Measurements from ENCODE around the gene LRRC36. TPM values are rescaled to one million over a fixed set of nuclear protein-coding genes. Genes with fewer than 3 reads are reported as not detected.

LRRC36 gene
- polyA plus RNA-seq, 3 donors, result 0.65 to 3.2 (median 1.8) TPM

DNA sequence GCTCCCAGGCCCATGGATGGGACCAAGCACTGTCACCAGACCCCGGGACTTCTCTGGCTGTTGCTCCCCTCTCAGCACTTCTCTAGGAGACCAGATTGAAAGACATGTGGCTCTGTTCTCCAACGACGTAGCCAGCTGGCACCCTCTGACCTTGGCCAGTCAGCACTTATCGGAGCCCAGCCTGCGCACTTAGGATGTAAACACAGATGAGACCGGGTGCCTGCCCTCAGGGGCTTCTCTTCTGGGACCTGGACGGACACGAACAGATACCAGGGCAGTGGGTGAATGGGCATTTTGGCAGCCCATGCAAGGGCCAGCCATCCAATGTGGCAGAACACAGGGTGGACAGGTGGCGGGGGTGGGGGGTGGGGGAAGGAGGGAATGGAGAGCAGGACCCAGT lies 83.0 kb downstream of the LRRC36 start:
- H3K9me3 ChIP-seq (replicated peaks in 1 of 2; ENCODE audit: control insufficient read depth in 1 of 2, insufficient read depth in 1 of 2, low read length in 2 of 2), result no peaks in the 10 kb centered on the region
- no peak overlapping the region for H3K4me2 ChIP-seq (replicated peaks; ENCODE audit: extremely low read depth, low read length, poor library complexity, severe bottlenecking)
- Mint-ChIP-seq H3K4me3 (no peak overlapping the region), H3K9me3 (no peaks in the 10 kb centered on the region), H3K36me3 (no peaks in the 10 kb centered on the region), H3K27ac (no peak overlapping the region), H3K27me3 (ENCODE audit: low read depth in 3 of 3) (peaks cover 2 to 7% (median 2%) of the 10 kb centered on the region in 3 donors), H3K4me1 (peaks cover 13% of the 10 kb centered on the region)
- intact Hi-C loops (cut with micrococcal nuclease), result loop anchor here in 1 of 2 donors (10.0 kb wide), 1 partner anchor 55 kb away; no protein-coding TSS in a partner anchor
- H3K79me2 ChIP-seq (ENCODE audit: insufficient read depth, low read length), result no peaks in the 10 kb centered on the region
- DNase-seq, result no peak
- no peak overlapping the region for H3K9ac ChIP-seq (ENCODE audit: insufficient read depth, low read length, poor library complexity, severe bottlenecking)
- H3K4me1 ChIP-seq (ENCODE audit: control insufficient read depth in 1 of 2, insufficient read depth in 2 of 2, low read length in 2 of 2), result peaks cover 10 to 12% of the 10 kb centered on the region in 2 donors
- H3K27ac ChIP-seq (ENCODE audit: low read depth in 1 of 2, low read length in 2 of 2), result no peak overlapping the region
- H3K27me3 ChIP-seq (ENCODE audit: control insufficient read depth in 2 of 2, insufficient read depth in 2 of 2, low read length in 2 of 2), result no peaks in the 10 kb centered on the region
- H3K4me3 ChIP-seq (replicated peaks in 1 of 3; ENCODE audit: low read depth in 2 of 3, low read length in 3 of 3), result no peak overlapping the region
- H2AFZ ChIP-seq (ENCODE audit: insufficient read depth, low read depth, low read length, poor library complexity, severe bottlenecking), result no peak overlapping the region
- H4K20me1 ChIP-seq (ENCODE audit: insufficient read depth, low read length), result no peaks in the 10 kb centered on the region
- no peaks in the 10 kb centered on the region for H3K36me3 ChIP-seq (replicated peaks in 1 of 2; ENCODE audit: control insufficient read depth in 1 of 2, insufficient read depth in 2 of 2, low read length in 2 of 2)
- WGBS (ENCODE audit: insufficient coverage), result 90% methylated on average over 8 of the region's 9 CpGs
- TF ChIP-seq, protein P1, sequence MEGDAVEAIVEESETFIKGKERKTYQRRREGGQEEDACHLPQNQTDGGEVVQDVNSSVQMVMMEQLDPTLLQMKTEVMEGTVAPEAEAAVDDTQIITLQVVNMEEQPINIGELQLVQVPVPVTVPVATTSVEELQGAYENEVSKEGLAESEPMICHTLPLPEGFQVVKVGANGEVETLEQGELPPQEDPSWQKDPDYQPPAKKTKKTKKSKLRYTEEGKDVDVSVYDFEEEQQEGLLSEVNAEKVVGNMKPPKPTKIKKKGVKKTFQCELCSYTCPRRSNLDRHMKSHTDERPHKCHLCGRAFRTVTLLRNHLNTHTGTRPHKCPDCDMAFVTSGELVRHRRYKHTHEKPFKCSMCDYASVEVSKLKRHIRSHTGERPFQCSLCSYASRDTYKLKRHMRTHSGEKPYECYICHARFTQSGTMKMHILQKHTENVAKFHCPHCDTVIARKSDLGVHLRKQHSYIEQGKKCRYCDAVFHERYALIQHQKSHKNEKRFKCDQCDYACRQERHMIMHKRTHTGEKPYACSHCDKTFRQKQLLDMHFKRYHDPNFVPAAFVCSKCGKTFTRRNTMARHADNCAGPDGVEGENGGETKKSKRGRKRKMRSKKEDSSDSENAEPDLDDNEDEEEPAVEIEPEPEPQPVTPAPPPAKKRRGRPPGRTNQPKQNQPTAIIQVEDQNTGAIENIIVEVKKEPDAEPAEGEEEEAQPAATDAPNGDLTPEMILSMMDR (IDR thresholded peaks at IDR 0.05), result no peak

GRCh38 chr16:67411339-67411738 lies 84.7 kb downstream of the LRRC36 start:
- Histone ChIP-seq H3K27ac (ENCODE audit: low read depth in 1 of 2, low read length in 2 of 2) (no peak overlapping the region), H2AFZ (ENCODE audit: insufficient read depth, low read depth, low read length, poor library complexity, severe bottlenecking) (no peak overlapping the region), H3K79me2 (ENCODE audit: insufficient read depth, low read length) (no peaks in the 10 kb centered on the region), H3K4me3 (replicated peaks in 1 of 3; ENCODE audit: low read depth in 2 of 3, low read length in 3 of 3) (no peak overlapping the region), H3K27me3 (ENCODE audit: control insufficient read depth in 2 of 2, insufficient read depth in 2 of 2, low read length in 2 of 2) (no peaks in the 10 kb centered on the region), H3K9ac (ENCODE audit: insufficient read depth, low read length, poor library complexity, severe bottlenecking) (no peak overlapping the region), H4K20me1 (ENCODE audit: insufficient read depth, low read length) (no peaks in the 10 kb centered on the region), H3K4me2 (replicated peaks; ENCODE audit: extremely low read depth, low read length, poor library complexity, severe bottlenecking) (no peak overlapping the region), H3K9me3 (replicated peaks in 1 of 2; ENCODE audit: control insufficient read depth in 1 of 2, insufficient read depth in 1 of 2, low read length in 2 of 2) (no peaks in the 10 kb centered on the region), H3K4me1 (ENCODE audit: control insufficient read depth in 1 of 2, insufficient read depth in 2 of 2, low read length in 2 of 2) (peaks cover 15 to 20% of the 10 kb centered on the region in 2 donors), H3K36me3 (replicated peaks in 1 of 2; ENCODE audit: control insufficient read depth in 1 of 2, insufficient read depth in 2 of 2, low read length in 2 of 2) (no peaks in the 10 kb centered on the region)
- TF ChIP-seq, protein P1 (IDR thresholded peaks at IDR 0.05), result no peak
- peak overlapping the region in 1 of 7 donors; percentile 48 for H3K27ac Mint-ChIP-seq
- no peaks in the 10 kb centered on the region for H3K9me3 Mint-ChIP-seq
- WGBS (ENCODE audit: insufficient coverage), result 100% methylated on average over 1 of the region's 3 CpGs
- intact Hi-C loops (cut with micrococcal nuclease), result no loop called here
- H3K36me3 Mint-ChIP-seq, result no peaks in the 10 kb centered on the region
- H3K4me3 Mint-ChIP-seq, result no peak overlapping the region
- DNase-seq, result no peak
- H3K4me1 Mint-ChIP-seq, result peaks cover 18% of the 10 kb centered on the region
- peaks cover 6 to 13% (median 11%) of the 10 kb centered on the region in 3 donors for H3K27me3 Mint-ChIP-seq (ENCODE audit: low read depth in 3 of 3)
